ENCODE data around the gene DLG3. TPM values are rescaled to one million over a fixed set of nuclear protein-coding genes. Genes with fewer than 3 reads are reported as not detected.

Gene DLG3
- total RNA-seq, 1 experiment from 2014 or later, result 71.2 TPM

DNA sequence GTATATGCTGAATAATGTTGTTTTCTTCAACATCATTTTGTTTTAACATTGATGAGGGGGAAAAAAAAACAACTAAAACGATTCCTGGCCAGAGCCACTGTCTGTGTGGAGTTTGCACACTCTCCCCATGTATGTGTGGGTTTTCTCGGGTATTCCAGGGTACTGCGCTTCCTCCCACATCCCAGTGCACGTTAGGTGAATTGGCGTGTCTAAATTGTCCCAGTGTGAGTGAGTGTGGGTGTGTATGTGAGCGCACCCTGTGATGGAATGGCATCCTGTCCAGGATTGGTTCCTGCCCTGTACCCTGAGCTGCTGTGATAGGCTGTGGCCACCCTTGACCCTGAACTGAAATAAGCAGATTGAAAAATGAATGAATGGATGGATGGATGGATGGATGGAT, 2.4 kb upstream of the DLG3 start:
- Histone ChIP-seq H2AK5ac (ENCODE audit: insufficient read length, low read length) (no peak overlapping the region), H4K20me1 (ENCODE audit: control insufficient read depth, insufficient read depth, insufficient read length) (no peaks in the 10 kb centered on the region), H3K56ac (ENCODE audit: insufficient read length, low read depth, low read length) (no peak overlapping the region), H3K18ac (ENCODE audit: insufficient read length, low read depth, low read length) (no peak overlapping the region), H3K4me2 (ENCODE audit: insufficient read depth, insufficient read length, low read length) (no peak overlapping the region), H3K79me2 (ENCODE audit: insufficient read depth, low read length) (no peaks in the 10 kb centered on the region), H3K9ac (ENCODE audit: extremely low read depth, insufficient read length, low read length) (no peak overlapping the region), H2AFZ (ENCODE audit: low read length) (no peak overlapping the region), H3K27ac (ENCODE audit: insufficient read length, low read depth, low read length) (no peak overlapping the region), H4K8ac (replicated peaks; ENCODE audit: insufficient read length, low read depth, low read length) (no peak overlapping the region), H2BK120ac (ENCODE audit: low read depth, low read length, poor library complexity, severe bottlenecking) (no peak overlapping the region), H3K27me3 (ENCODE audit: insufficient read depth, low read length) (peaks cover 2% of the 10 kb centered on the region; the same call in 1 of the 2 replicates), H3T11ph (ENCODE audit: low read length) (no peak overlapping the region), H2BK12ac (ENCODE audit: insufficient read length, low read depth, low read length) (no peak overlapping the region), H3K9me3 (ENCODE audit: control insufficient read depth, low read depth, low read length) (peaks cover 56% of the 10 kb centered on the region), H2BK20ac (ENCODE audit: low read depth, low read length, poor library complexity, severe bottlenecking) (no peak overlapping the region), H4K5ac (ENCODE audit: insufficient read length, low read depth, low read length) (no peak overlapping the region), H2BK5ac (ENCODE audit: insufficient read length, low read length) (no peak overlapping the region), H3K4ac (ENCODE audit: low read depth, low read length) (no peak overlapping the region), H2BK15ac (ENCODE audit: low read depth, low read length) (no peak overlapping the region), H3K4me1 (ENCODE audit: insufficient read depth, low read length) (no peaks in the 10 kb centered on the region), H3K14ac (ENCODE audit: insufficient read depth, low read length) (no peak overlapping the region), H3K23me2 (ENCODE audit: insufficient read length, low read depth, low read length, poor library complexity, severe bottlenecking) (no peaks in the 10 kb centered on the region), H4K91ac (ENCODE audit: insufficient read length, low read depth, low read length) (no peak overlapping the region), H3K23ac (ENCODE audit: insufficient read length, low read depth, low read length) (no peak overlapping the region), H3K79me1 (ENCODE audit: insufficient read depth, low read depth, low read length, poor library complexity, severe bottlenecking) (no peaks in the 10 kb centered on the region)
- TF ChIP-seq, protein P1, sequence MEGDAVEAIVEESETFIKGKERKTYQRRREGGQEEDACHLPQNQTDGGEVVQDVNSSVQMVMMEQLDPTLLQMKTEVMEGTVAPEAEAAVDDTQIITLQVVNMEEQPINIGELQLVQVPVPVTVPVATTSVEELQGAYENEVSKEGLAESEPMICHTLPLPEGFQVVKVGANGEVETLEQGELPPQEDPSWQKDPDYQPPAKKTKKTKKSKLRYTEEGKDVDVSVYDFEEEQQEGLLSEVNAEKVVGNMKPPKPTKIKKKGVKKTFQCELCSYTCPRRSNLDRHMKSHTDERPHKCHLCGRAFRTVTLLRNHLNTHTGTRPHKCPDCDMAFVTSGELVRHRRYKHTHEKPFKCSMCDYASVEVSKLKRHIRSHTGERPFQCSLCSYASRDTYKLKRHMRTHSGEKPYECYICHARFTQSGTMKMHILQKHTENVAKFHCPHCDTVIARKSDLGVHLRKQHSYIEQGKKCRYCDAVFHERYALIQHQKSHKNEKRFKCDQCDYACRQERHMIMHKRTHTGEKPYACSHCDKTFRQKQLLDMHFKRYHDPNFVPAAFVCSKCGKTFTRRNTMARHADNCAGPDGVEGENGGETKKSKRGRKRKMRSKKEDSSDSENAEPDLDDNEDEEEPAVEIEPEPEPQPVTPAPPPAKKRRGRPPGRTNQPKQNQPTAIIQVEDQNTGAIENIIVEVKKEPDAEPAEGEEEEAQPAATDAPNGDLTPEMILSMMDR (conservative IDR thresholded peaks at IDR 0.05), result no peak
- DNase-seq, result no peak
- no CpG with 5 or more reads among the region's 6 CpGs for WGBS (ENCODE audit: extremely low coverage, insufficient read length, low lambda C conversion rate)
- H3K4me3 Mint-ChIP-seq, result no peak overlapping the region
- peaks cover 0 to 9% of the 10 kb centered on the region in 2 experiments; a peak in 2 of 4 replicates for H3K4me1 Mint-ChIP-seq
- 0 out of 7 replicates have a peak, but pooled peaks cover 0 to 2% (median 0%) of the 10 kb centered on the region in 3 experiments for H3K36me3 Mint-ChIP-seq (ENCODE audit: insufficient read depth in 1 of 3, low read depth in 3 of 3)
- H3K27ac Mint-ChIP-seq, result no peak overlapping the region
- peaks cover 30% of the 10 kb centered on the region for H3K27me3 Mint-ChIP-seq (ENCODE audit: low read depth)
- peaks cover 70 to 71% of the 10 kb centered on the region in 2 experiments for H3K9me3 Mint-ChIP-seq

All from H9 (cell line).